Neural cell (in vitro differentiated cells): ENCODE measurements around the gene CGB3. TPM values are rescaled to one million over a fixed set of nuclear protein-coding genes. Genes with fewer than 3 reads are reported as not detected.

Experiments used
- H2AFZ ChIP-seq: fragments of 200-600, 300-800 bp; sonication (generic), shearing (Covaris generic); 2 replicates; pipeline ENCODE4 v1.6.0; 2014; ENCODE audit warnings: low read depth, mild to moderate bottlenecking, antibody characterized with exemption, low read length, moderate library complexity
- H3F3A ChIP-seq: fragments of 200-600 bp; shearing (Covaris generic); 2 replicates; pipeline ENCODE4 v1.6.1; 2016; ENCODE audit warnings: mild to moderate bottlenecking, moderate library complexity, mixed read lengths, antibody characterized with exemption, low read length; ENCODE audit not compliant: insufficient read depth, poor library complexity, severe bottlenecking
- H3K27ac ChIP-seq: fragments of 200-600, 300-800 bp; sonication (generic), shearing (Covaris generic); 2 replicates; pipeline ENCODE4 v1.5.1; 2014; ENCODE audit warnings: mild to moderate bottlenecking, low read length, moderate library complexity
- H3K27me3 ChIP-seq: fragments of 300-800, 200-600 bp; sonication (generic), shearing (Covaris generic); 2 replicates; pipeline ENCODE4 v1.6.0; 2014; ENCODE audit warnings: mild to moderate bottlenecking, low read depth, low read length, moderate library complexity; ENCODE audit not compliant: insufficient read depth
- H3K36me3 ChIP-seq: fragments of 300-800, 200-600 bp; sonication (generic), shearing (Covaris generic); 2 replicates; pipeline ENCODE4 v1.5.1; 2014; ENCODE audit warnings: mild to moderate bottlenecking, antibody characterized with exemption, low read length, moderate library complexity; ENCODE audit not compliant: insufficient read depth
- H3K4me2 ChIP-seq: fragments of 300-800, 200-600 bp; sonication (generic), shearing (Covaris generic); 2 replicates; pipeline ENCODE4 v1.6.0; 2014; ENCODE audit warnings: mild to moderate bottlenecking, low read length
- H3K4me3 ChIP-seq: fragments of 300-800, 200-600 bp; sonication (generic), shearing (Covaris generic); 2 replicates; pipeline ENCODE4 v1.5.1; 2014; ENCODE audit warnings: mild to moderate bottlenecking, low read length, moderate library complexity
- H3K79me2 ChIP-seq: fragments of 200-600 bp; shearing (Covaris generic); replicated peaks from 2 replicates; pipeline ENCODE4 v1.6.0; 2014; ENCODE audit warnings: mild to moderate bottlenecking, low read length, moderate library complexity; ENCODE audit not compliant: insufficient read depth
- H3K9ac ChIP-seq: fragments of 300-800, 200-600 bp; sonication (generic), shearing (Covaris generic); 2 replicates; pipeline ENCODE4 v1.6.1; 2016; ENCODE audit warnings: mild to moderate bottlenecking, low read length, mixed read lengths
- H3K9me2 ChIP-seq: fragments of 200-600 bp; shearing (Covaris generic); 2 replicates; pipeline ENCODE4 v1.6.1; 2016; ENCODE audit warnings: mild to moderate bottlenecking, low read length, mixed read lengths; ENCODE audit not compliant: insufficient read depth
- H3K9me3 ChIP-seq: fragments of 200-600, 300-800 bp; sonication (generic), shearing (Covaris generic); 2 replicates; pipeline ENCODE4 v1.6.1; 2016; ENCODE audit warnings: mild to moderate bottlenecking, mixed run types, low read length, moderate library complexity, mixed read lengths
- H4K20me1 ChIP-seq: fragments of 200-600 bp; shearing (Covaris generic); 2 replicates; pipeline ENCODE4 v1.6.1; 2016; ENCODE audit warnings: mild to moderate bottlenecking, mixed run types; ENCODE audit not compliant: insufficient read depth
- EP300 ChIP-seq: fragments of 450-650 bp; conservative IDR thresholded peaks from 2 replicates; pipeline ENCODE4 v1.6.1; 2014; ENCODE audit warnings: antibody characterized with exemption, mild to moderate bottlenecking, moderate library complexity; ENCODE audit not compliant: poor library complexity, severe bottlenecking
- EZH2 ChIP-seq: fragments of 200-600, 300-800 bp; shearing (Covaris generic), sonication (generic); IDR thresholded peaks from 2 replicates; pipeline ENCODE4 v1.6.1; 2014; ENCODE audit warnings: antibody characterized with exemption, low read length, borderline replicate concordance, mild to moderate bottlenecking; ENCODE audit not compliant: insufficient read depth, poor library complexity, severe bottlenecking
- MXI1 ChIP-seq: fragments of 450-650 bp; conservative IDR thresholded peaks from 2 replicates; pipeline ENCODE4 v1.6.1; 2014; ENCODE audit warnings: antibody characterized with exemption, mild to moderate bottlenecking; ENCODE audit not compliant: poor library complexity, severe bottlenecking
- POLR2AphosphoS5 ChIP-seq: IDR thresholded peaks from 2 replicates; pipeline ENCODE4 v1.6.1; 2012
- RAD21 ChIP-seq: fragments of 450-650 bp; conservative IDR thresholded peaks from 2 replicates; pipeline ENCODE4 v1.6.1; 2014; ENCODE audit warnings: antibody characterized with exemption, mild to moderate bottlenecking, moderate library complexity
- REST ChIP-seq: IDR thresholded peaks from 2 replicates; pipeline ENCODE4 v1.6.1; 2012; ENCODE audit warnings: borderline replicate concordance
- SMC3 ChIP-seq: fragments of 450-650 bp; conservative IDR thresholded peaks from 2 replicates; pipeline ENCODE4 v1.6.1; 2014; ENCODE audit warnings: antibody characterized with exemption, mild to moderate bottlenecking, moderate library complexity; ENCODE audit not compliant: poor library complexity
- TAF1 ChIP-seq: IDR thresholded peaks from 2 replicates; pipeline ENCODE4 v1.6.1; 2012; ENCODE audit warnings: low read depth
- polyA plus RNA-seq: library from polyadenylated mRNA; depleted of rRNA; stranded (reverse); fragments of >200 nt; gene quantifications from 2 replicates; pipeline ENCODE4 v1.2.3, GENCODE V29; 2014
- TF ChIP-seq, protein P1 (sequence below): fragments of 450-650 bp; IDR thresholded peaks from 2 replicates; pipeline ENCODE4 v1.5.1; 2014; ENCODE audit warnings: antibody characterized with exemption, mild to moderate bottlenecking, moderate library complexity; ENCODE audit not compliant: poor library complexity, severe bottlenecking

Gene CGB3
- polyA plus RNA-seq, 1 donor from 2014 or later, result not detected

DNA sequence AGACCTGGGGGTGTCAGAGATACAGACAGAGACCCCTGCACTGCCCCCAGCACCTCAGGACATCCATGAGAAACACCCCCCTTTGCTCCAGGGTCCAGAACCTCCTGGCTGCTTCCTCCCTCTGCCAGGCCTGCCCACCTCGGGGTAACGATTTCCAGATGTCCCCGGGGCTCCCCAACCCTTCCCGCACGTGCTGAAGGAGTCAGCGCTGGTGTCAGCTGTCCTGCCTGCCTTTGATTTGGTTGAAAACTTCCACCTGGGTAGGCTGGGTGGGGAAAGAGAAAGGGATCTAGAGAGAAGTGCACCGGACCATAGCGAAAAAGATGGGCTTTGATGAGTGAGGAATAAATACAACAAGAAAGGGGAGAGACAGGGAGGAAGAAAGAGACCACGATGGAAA lies 34.9 kb upstream of the CGB3 start:
- H3K9me2 ChIP-seq, result no peaks in the 10 kb centered on the region

DNA sequence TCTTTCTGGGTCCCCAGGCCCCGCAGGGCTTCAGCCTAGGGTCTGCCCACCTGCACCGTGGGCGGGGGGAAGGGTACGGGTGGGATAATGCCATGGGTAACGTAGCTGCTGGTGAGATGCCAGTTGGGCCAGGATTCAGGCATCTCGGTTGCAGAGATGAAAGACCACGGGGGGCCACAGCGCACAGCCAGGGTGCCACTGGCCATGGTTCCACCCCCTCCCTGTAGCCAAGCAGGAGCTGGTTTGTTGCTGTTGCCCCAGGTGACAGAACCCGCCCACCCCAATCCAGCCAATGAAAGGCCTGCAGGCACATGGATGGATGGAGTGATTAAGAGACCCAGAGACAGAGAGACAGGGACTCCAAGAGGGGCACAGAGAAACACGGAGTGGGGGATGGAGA lies 34.4 kb upstream of the CGB3 start:
- Histone ChIP-seq H3K27me3 (peaks cover 32% of the 10 kb centered on the region), H3K4me2 (no peak overlapping the region)
- TF ChIP-seq POLR2AphosphoS5 (no peak), RAD21 (no peak), REST (no peak), EP300 (no peak), TAF1 (no peak), MXI1 (no peak), SMC3 (no peak), EZH2 (no peak)
- TF ChIP-seq, protein P1, sequence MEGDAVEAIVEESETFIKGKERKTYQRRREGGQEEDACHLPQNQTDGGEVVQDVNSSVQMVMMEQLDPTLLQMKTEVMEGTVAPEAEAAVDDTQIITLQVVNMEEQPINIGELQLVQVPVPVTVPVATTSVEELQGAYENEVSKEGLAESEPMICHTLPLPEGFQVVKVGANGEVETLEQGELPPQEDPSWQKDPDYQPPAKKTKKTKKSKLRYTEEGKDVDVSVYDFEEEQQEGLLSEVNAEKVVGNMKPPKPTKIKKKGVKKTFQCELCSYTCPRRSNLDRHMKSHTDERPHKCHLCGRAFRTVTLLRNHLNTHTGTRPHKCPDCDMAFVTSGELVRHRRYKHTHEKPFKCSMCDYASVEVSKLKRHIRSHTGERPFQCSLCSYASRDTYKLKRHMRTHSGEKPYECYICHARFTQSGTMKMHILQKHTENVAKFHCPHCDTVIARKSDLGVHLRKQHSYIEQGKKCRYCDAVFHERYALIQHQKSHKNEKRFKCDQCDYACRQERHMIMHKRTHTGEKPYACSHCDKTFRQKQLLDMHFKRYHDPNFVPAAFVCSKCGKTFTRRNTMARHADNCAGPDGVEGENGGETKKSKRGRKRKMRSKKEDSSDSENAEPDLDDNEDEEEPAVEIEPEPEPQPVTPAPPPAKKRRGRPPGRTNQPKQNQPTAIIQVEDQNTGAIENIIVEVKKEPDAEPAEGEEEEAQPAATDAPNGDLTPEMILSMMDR, result no peak

More for the DNA sequence above, 34.9 kb upstream of the CGB3 start:
- no peaks in the 10 kb centered on the region for H3K79me2 ChIP-seq
- H2AFZ ChIP-seq, result no peak overlapping the region
- H3F3A ChIP-seq, result no peaks in the 10 kb centered on the region
- peaks cover 32% of the 10 kb centered on the region for H3K27me3 ChIP-seq
- H3K9me3 ChIP-seq, result no peaks in the 10 kb centered on the region
- H3K4me2 ChIP-seq, result no peak overlapping the region
- no peaks in the 10 kb centered on the region for H4K20me1 ChIP-seq
- H3K4me3 ChIP-seq, result no peak overlapping the region
- no peak overlapping the region for H3K27ac ChIP-seq
- no peaks in the 10 kb centered on the region for H3K36me3 ChIP-seq
- no peak overlapping the region for H3K9ac ChIP-seq
- no peak for TF ChIP-seq EZH2
- TF ChIP-seq EP300, result no peak
- no peak for TF ChIP-seq MXI1
- TF ChIP-seq SMC3, result no peak

More for the DNA sequence above, 34.4 kb upstream of the CGB3 start:
- Histone ChIP-seq H3K79me2 (no peaks in the 10 kb centered on the region), H4K20me1 (no peaks in the 10 kb centered on the region), H2AFZ (no peak overlapping the region), H3K9ac (no peak overlapping the region), H3K9me3 (no peaks in the 10 kb centered on the region), H3K27ac (no peak overlapping the region), H3F3A (no peaks in the 10 kb centered on the region), H3K36me3 (no peaks in the 10 kb centered on the region), H3K9me2 (no peaks in the 10 kb centered on the region), H3K4me3 (no peak overlapping the region)
